HG02623 (cell line): ENCODE measurements around the gene UBE2L6.

Experiments used
- ATAC-seq: cut with Tn5 transposase; IDR thresholded peaks from one replicate; pipeline ENCODE4 v1.9.1; 2021; ENCODE audit warnings: moderate library complexity; ENCODE audit not compliant: unreplicated experiment

The UBE2L6 gene

GRCh38 chr11:57567515-57568329 is at the start of gene UBE2L6:
UBE2L6 (minus strand) TSS chr11:57567672; CDS start chr11:57567611, 61 bp downstream.
- peak; percentile 54 for ATAC-seq

- ATAC-seq: no peak
Observed at GRCh38 chr11:57616595-57616994, 49.1 kb upstream of the UBE2L6 start.

- no peak for ATAC-seq
Observed at GRCh38 chr11:57615308-57615707, 47.8 kb upstream of the UBE2L6 start.

- no peak for ATAC-seq
Observed at GRCh38 chr11:57614234-57614772, 46.8 kb upstream of the UBE2L6 start.

GRCh38 chr11:57610170-57610569 is 42.7 kb upstream of the UBE2L6 start:
- no peak for ATAC-seq

- no peak for ATAC-seq
Observed at GRCh38 chr11:57605028-57605420, 37.6 kb upstream of the UBE2L6 start.

GRCh38 chr11:57604296-57605027 is 37.0 kb upstream of the UBE2L6 start:
- ATAC-seq: no peak

GRCh38 chr11:57601297-57601696 is 33.8 kb upstream of the UBE2L6 start:
- ATAC-seq: no peak

GRCh38 chr11:57599381-57599780 is 31.9 kb upstream of the UBE2L6 start:
- ATAC-seq: no peak

GRCh38 chr11:57598831-57599155 is 31.3 kb upstream of the UBE2L6 start:
- no peak for ATAC-seq

GRCh38 chr11:57597916-57598830 is 30.7 kb upstream of the UBE2L6 start:
- no peak for ATAC-seq

GRCh38 chr11:57597461-57597915 is 30.0 kb upstream of the UBE2L6 start, which contains the start of gene SERPING1:
SERPING1 (plus strand) TSS chr11:57597685; CDS start chr11:57598271, 586 bp downstream.
- no peak for ATAC-seq

GRCh38 chr11:57596266-57596885 is 28.9 kb upstream of the UBE2L6 start:
- no peak for ATAC-seq

GRCh38 chr11:57588046-57588710 is 20.7 kb upstream of the UBE2L6 start:
- ATAC-seq: no peak

- no peak for ATAC-seq
Observed at GRCh38 chr11:57586711-57587245, 19.3 kb upstream of the UBE2L6 start.

GRCh38 chr11:57585301-57585700 is 17.8 kb upstream of the UBE2L6 start:
- ATAC-seq: no peak

GRCh38 chr11:57584341-57584740 is 16.9 kb upstream of the UBE2L6 start:
- no peak for ATAC-seq

- ATAC-seq: no peak
Observed at GRCh38 chr11:57574061-57574460, 6.6 kb upstream of the UBE2L6 start.

- no peak for ATAC-seq
Observed at GRCh38 chr11:57571606-57572005, 4.1 kb upstream of the UBE2L6 start.
